Karpas-422 (cell line): Measurements from ENCODE around the gene TMEM198. TPM values are rescaled to one million over a fixed set of nuclear protein-coding genes. Genes with fewer than 3 reads are reported as not detected.

Experiments
- DNase-seq: peaks from one replicate; pipeline ENCODE4 v3.0.0-alpha.2; 2015
- H2AFZ ChIP-seq: fragments of 200-600 bp; sonication (generic); 2 replicates; pipeline ENCODE4 v1.6.1; 2014; ENCODE audit warnings: antibody characterized with exemption, low read length, mixed read lengths
- H3K27ac ChIP-seq: fragments of 200-600 bp; sonication (generic); 2 replicates; pipeline ENCODE4 v1.5.1; 2014; ENCODE audit warnings: mild to moderate bottlenecking, low read length, moderate library complexity
- H3K27me3 ChIP-seq: fragments of 200-600 bp; sonication (generic); 2 replicates; pipeline ENCODE4 v1.6.1; 2014; ENCODE audit warnings: low read length, mixed read lengths
- H3K36me3 ChIP-seq: fragments of 200-600 bp; sonication (generic); 2 replicates; pipeline ENCODE4 v1.6.1; 2014; ENCODE audit warnings: low read length, mixed read lengths; ENCODE audit not compliant: insufficient read depth
- H3K4me1 ChIP-seq: fragments of 200-600 bp; sonication (generic); 2 replicates; pipeline ENCODE4 v1.6.1; 2014; ENCODE audit warnings: mild to moderate bottlenecking, low read length, mixed read lengths
- H3K4me2 ChIP-seq: fragments of 200-600 bp; sonication (generic); 2 replicates; pipeline ENCODE4 v1.6.1; 2014; ENCODE audit warnings: low read length, low read depth, mild to moderate bottlenecking; ENCODE audit not compliant: poor library complexity, severe bottlenecking
- H3K4me3 ChIP-seq: fragments of 200-600 bp; sonication (generic); 2 replicates; pipeline ENCODE4 v1.5.1; 2014; ENCODE audit warnings: mild to moderate bottlenecking, antibody characterized with exemption, low read length, mixed read lengths
- H3K79me2 ChIP-seq: fragments of 200-600 bp; sonication (generic); 2 replicates; pipeline ENCODE4 v1.6.1; 2014; ENCODE audit warnings: mild to moderate bottlenecking, low read length, mixed read lengths
- H3K9ac ChIP-seq: fragments of 200-600 bp; sonication (generic); 2 replicates; pipeline ENCODE4 v1.6.0; 2014; ENCODE audit warnings: low read length
- H3K9me2 ChIP-seq: fragments of 200-600 bp; sonication (generic), shearing (Covaris generic); replicated peaks from 2 replicates; pipeline ENCODE4 v1.6.0; 2014; ENCODE audit warnings: mild to moderate bottlenecking, low read length, moderate library complexity; ENCODE audit not compliant: insufficient read depth
- H3K9me3 ChIP-seq: fragments of 300-700, 200-600 bp; sonication (generic); 2 replicates; pipeline ENCODE4 v1.6.1; 2014; ENCODE audit warnings: low read length, mixed read lengths
- H4K20me1 ChIP-seq: fragments of 200-600 bp; sonication (generic); 2 replicates; pipeline ENCODE4 v1.6.1; 2014; ENCODE audit warnings: mild to moderate bottlenecking, antibody characterized with exemption, low read length, low read depth; ENCODE audit not compliant: insufficient read depth
- total RNA-seq: library from RNA; depleted of rRNA; stranded (reverse); fragments of >200 nt; shearing (Covaris generic); gene quantifications from 2 replicates; pipeline ENCODE4 v1.2.3, GENCODE V29; 2014; ENCODE audit warnings: low replicate concordance

The TMEM198 gene
- total RNA-seq, 1 experiment from 2014 or later: 2.7 TPM

- no peaks in the 10 kb centered on the region for H3K4me1 ChIP-seq
- no peak for DNase-seq
- no peak overlapping the region for H3K27ac ChIP-seq
- H3K4me2 ChIP-seq: no peak overlapping the region
- H3K9ac ChIP-seq: no peak overlapping the region
- H4K20me1 ChIP-seq: no peaks in the 10 kb centered on the region
- no peaks in the 10 kb centered on the region for H3K36me3 ChIP-seq
- H3K9me2 ChIP-seq: no peaks in the 10 kb centered on the region
- H3K9me3 ChIP-seq: no peaks in the 10 kb centered on the region
- no peaks in the 10 kb centered on the region for H3K27me3 ChIP-seq
- H3K79me2 ChIP-seq: no peaks in the 10 kb centered on the region
- H2AFZ ChIP-seq: no peak overlapping the region
- H3K4me3 ChIP-seq: no peak overlapping the region
Observed at GRCh38 chr2:219565130-219566080, 21.6 kb downstream of the TMEM198 start.

- Histone ChIP-seq H3K4me3 (no peak overlapping the region), H4K20me1 (no peaks in the 10 kb centered on the region), H3K4me2 (no peak overlapping the region), H3K79me2 (no peaks in the 10 kb centered on the region), H3K4me1 (no peaks in the 10 kb centered on the region), H2AFZ (no peak overlapping the region), H3K9ac (no peak overlapping the region), H3K27me3 (no peaks in the 10 kb centered on the region), H3K36me3 (no peaks in the 10 kb centered on the region), H3K9me3 (no peaks in the 10 kb centered on the region), H3K27ac (no peak overlapping the region), H3K9me2 (no peaks in the 10 kb centered on the region)
- DNase-seq: no peak
Observed at GRCh38 chr2:219566640-219567039, 22.8 kb downstream of the TMEM198 start.

DNA sequence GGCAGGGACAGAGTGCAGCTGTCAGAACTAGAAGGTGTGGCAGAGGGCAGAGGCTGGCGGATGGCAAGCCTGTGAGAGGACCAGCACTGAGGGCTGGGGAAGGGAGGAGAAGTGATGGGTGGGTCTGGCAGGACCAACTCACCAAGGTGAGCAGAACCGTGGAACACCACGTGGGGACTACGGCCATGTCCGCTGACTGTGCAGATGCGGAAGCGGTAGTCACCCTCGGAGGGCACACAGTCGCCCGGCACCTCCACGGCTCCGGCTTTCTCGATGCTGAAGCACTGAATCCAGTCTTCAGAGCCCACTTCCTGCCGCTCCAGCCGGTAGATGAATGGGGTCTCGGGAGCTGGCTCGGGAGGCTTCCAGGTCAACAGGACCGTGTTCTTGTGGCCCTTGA is 23.3 kb downstream of the TMEM198 start:
- no peak overlapping the region for H3K4me3 ChIP-seq
- no peak overlapping the region for H3K27ac ChIP-seq
- H3K79me2 ChIP-seq: no peaks in the 10 kb centered on the region
- no peaks in the 10 kb centered on the region for H3K4me1 ChIP-seq
- H3K36me3 ChIP-seq: no peaks in the 10 kb centered on the region
- H4K20me1 ChIP-seq: no peaks in the 10 kb centered on the region
- H3K9me2 ChIP-seq: no peaks in the 10 kb centered on the region
- no peak overlapping the region for H2AFZ ChIP-seq
- no peaks in the 10 kb centered on the region for H3K27me3 ChIP-seq
- H3K9me3 ChIP-seq: no peaks in the 10 kb centered on the region
- no peak overlapping the region for H3K4me2 ChIP-seq
- no peak for DNase-seq
- no peak overlapping the region for H3K9ac ChIP-seq

GRCh38 chr2:219567791-219568361 is 24.0 kb downstream of the TMEM198 start:
- Histone ChIP-seq H3K27me3 (no peaks in the 10 kb centered on the region), H3K9me3 (no peaks in the 10 kb centered on the region), H3K27ac (no peak overlapping the region), H2AFZ (no peak overlapping the region), H3K4me1 (no peaks in the 10 kb centered on the region), H3K36me3 (no peaks in the 10 kb centered on the region), H4K20me1 (no peaks in the 10 kb centered on the region), H3K9ac (no peak overlapping the region), H3K4me3 (no peak overlapping the region), H3K79me2 (no peaks in the 10 kb centered on the region), H3K4me2 (no peak overlapping the region), H3K9me2 (no peaks in the 10 kb centered on the region)
- no peak for DNase-seq

- DNase-seq: no peak
- H4K20me1 ChIP-seq: no peaks in the 10 kb centered on the region
- no peaks in the 10 kb centered on the region for H3K36me3 ChIP-seq
- no peaks in the 10 kb centered on the region for H3K79me2 ChIP-seq
- no peaks in the 10 kb centered on the region for H3K4me1 ChIP-seq
- H2AFZ ChIP-seq: no peak overlapping the region
- H3K27me3 ChIP-seq: no peaks in the 10 kb centered on the region
- no peak overlapping the region for H3K4me2 ChIP-seq
- no peak overlapping the region for H3K27ac ChIP-seq
- H3K9me3 ChIP-seq: no peaks in the 10 kb centered on the region
- H3K4me3 ChIP-seq: no peak overlapping the region
- no peaks in the 10 kb centered on the region for H3K9me2 ChIP-seq
- H3K9ac ChIP-seq: no peak overlapping the region
Observed at GRCh38 chr2:219569041-219569440, 25.2 kb downstream of the TMEM198 start.

- H3K36me3 ChIP-seq: no peaks in the 10 kb centered on the region
- no peaks in the 10 kb centered on the region for H3K79me2 ChIP-seq
- H3K9me3 ChIP-seq: no peaks in the 10 kb centered on the region
- no peak overlapping the region for H3K9ac ChIP-seq
- no peaks in the 10 kb centered on the region for H3K9me2 ChIP-seq
- DNase-seq: no peak
- H3K27me3 ChIP-seq: no peaks in the 10 kb centered on the region
- no peaks in the 10 kb centered on the region for H4K20me1 ChIP-seq
- H2AFZ ChIP-seq: no peak overlapping the region
- no peak overlapping the region for H3K4me2 ChIP-seq
- no peak overlapping the region for H3K27ac ChIP-seq
- no peak overlapping the region for H3K4me3 ChIP-seq
- no peaks in the 10 kb centered on the region for H3K4me1 ChIP-seq
Observed at GRCh38 chr2:219569635-219570034, 25.8 kb downstream of the TMEM198 start.

- no peak for DNase-seq
- H3K9me2 ChIP-seq: no peaks in the 10 kb centered on the region
- H3K9me3 ChIP-seq: no peaks in the 10 kb centered on the region
- H4K20me1 ChIP-seq: no peaks in the 10 kb centered on the region
- H3K4me2 ChIP-seq: no peak overlapping the region
- H3K4me3 ChIP-seq: no peak overlapping the region
- no peaks in the 10 kb centered on the region for H3K27me3 ChIP-seq
- H3K36me3 ChIP-seq: no peaks in the 10 kb centered on the region
- H3K79me2 ChIP-seq: no peaks in the 10 kb centered on the region
- H3K27ac ChIP-seq: no peak overlapping the region
- H3K4me1 ChIP-seq: no peaks in the 10 kb centered on the region
- H3K9ac ChIP-seq: no peak overlapping the region
- no peak overlapping the region for H2AFZ ChIP-seq
Observed at GRCh38 chr2:219570194-219570923, 26.5 kb downstream of the TMEM198 start.

DNA sequence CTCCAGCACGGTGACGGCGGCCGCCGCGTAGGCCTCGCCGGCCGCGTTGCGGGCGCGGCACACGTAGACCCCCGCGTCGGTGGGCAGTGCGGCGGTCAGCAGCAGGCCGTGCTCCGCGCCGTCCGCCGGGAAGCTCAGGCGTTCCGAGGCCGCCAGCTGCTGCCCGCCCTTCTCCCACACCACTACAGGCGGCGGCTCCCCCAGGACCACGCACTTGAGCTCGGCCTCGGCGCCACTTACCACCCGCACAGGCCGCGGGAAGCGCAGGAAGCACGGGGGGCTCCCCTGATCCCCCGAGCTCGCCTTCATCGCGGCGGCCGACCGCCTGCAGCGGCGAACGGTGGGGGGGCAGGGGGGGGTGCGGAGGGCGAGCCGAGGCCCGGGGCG is 27.1 kb downstream of the TMEM198 start:
- no peak overlapping the region for H2AFZ ChIP-seq

More for the DNA sequence above, 27.1 kb downstream of the TMEM198 start:
- Histone ChIP-seq H3K4me3 (no peak overlapping the region), H3K27ac (no peak overlapping the region), H3K9me3 (no peaks in the 10 kb centered on the region), H4K20me1 (no peaks in the 10 kb centered on the region), H3K4me1 (no peaks in the 10 kb centered on the region), H3K9ac (no peak overlapping the region), H3K9me2 (no peaks in the 10 kb centered on the region), H3K27me3 (no peaks in the 10 kb centered on the region), H3K4me2 (no peak overlapping the region), H3K36me3 (no peaks in the 10 kb centered on the region), H3K79me2 (no peaks in the 10 kb centered on the region)
- DNase-seq: no peak
